GM10248 (cell line): ENCODE data around the gene PLK5.
"Not testable (repeated sequence)": the region's sequence is repeated elsewhere in the genome, so short reads cannot be mapped to it uniquely, and the experiment has no call there.

Source experiments
- CTCF ChIA-PET: fragments of 300-600 bp; sonication (Branson Sonifier 250); formaldehyde crosslinking; extraction: SDS; loops from one replicate; lab custom pipeline; 2021; ENCODE audit warnings: antibody characterized with exemption; lab: Yijun Ruan, JAX
- POLR2A ChIA-PET: fragments of 350-650 bp; sonication (Branson Sonifier 250); formaldehyde crosslinking; extraction: SDS; loops from one replicate; lab custom pipeline; 2020; ENCODE audit warnings: antibody characterized with exemption; lab: Yijun Ruan, JAX
- DNase-seq: peaks from one replicate; pipeline ENCODE4 v3.0.0; 2012; ENCODE audit errors: extremely low spot score
- TF ChIP-seq, protein P1 (sequence below): IDR thresholded peaks from 2 replicates; pipeline ENCODE4 v1.5.1; 2012; ENCODE audit warnings: mild to moderate bottlenecking, low read depth; ENCODE audit errors: extremely low read depth, missing control alignments, control extremely low read depth

PLK5 gene

DNA sequence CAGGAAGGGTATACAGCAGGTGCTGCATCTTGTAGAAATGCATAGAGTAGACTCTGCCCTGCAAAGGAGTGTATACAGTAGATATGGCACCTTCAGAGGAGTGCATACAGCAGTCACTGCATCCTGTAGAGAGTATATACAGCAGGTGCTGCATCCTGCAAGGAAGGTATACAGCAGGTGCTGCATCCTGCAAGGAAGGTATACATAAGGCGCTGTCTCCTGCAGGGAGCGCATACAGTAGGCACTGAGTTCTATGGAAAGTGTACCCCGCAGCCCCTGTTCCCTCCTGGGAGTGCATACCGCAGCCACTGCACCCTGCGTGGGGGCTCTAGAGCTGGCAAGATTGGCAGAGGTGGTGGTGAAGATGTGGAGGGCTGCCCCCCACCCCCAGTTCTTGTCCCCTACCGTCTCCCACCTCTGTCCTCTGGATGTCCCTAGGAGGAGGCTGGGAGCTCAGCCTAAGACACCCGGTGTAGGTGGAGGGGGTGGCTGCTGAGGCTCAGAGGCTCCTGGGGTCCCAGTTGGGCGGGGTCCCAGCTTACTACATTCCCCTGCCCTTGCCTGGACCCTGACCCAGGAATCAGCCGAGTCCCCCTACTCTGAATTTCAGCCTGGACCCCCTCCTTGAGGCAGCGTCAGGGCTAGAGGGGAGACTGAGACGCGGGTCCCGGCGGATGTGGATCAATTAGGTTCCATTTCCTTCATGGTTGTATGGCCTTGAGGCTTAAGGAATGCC is 8.7 kb upstream of the PLK5 start:
- CTCF ChIA-PET: interaction anchor here (1.0 to 1.5 kb wide), 3 partner anchors 31 to 252 kb away, joined by 3 to 4 read pairs (median 3); no protein-coding TSS in a partner anchor
- TF ChIP-seq, protein P1, sequence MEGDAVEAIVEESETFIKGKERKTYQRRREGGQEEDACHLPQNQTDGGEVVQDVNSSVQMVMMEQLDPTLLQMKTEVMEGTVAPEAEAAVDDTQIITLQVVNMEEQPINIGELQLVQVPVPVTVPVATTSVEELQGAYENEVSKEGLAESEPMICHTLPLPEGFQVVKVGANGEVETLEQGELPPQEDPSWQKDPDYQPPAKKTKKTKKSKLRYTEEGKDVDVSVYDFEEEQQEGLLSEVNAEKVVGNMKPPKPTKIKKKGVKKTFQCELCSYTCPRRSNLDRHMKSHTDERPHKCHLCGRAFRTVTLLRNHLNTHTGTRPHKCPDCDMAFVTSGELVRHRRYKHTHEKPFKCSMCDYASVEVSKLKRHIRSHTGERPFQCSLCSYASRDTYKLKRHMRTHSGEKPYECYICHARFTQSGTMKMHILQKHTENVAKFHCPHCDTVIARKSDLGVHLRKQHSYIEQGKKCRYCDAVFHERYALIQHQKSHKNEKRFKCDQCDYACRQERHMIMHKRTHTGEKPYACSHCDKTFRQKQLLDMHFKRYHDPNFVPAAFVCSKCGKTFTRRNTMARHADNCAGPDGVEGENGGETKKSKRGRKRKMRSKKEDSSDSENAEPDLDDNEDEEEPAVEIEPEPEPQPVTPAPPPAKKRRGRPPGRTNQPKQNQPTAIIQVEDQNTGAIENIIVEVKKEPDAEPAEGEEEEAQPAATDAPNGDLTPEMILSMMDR: no peak
- POLR2A ChIA-PET: no interaction called here
- DNase-seq: no peak

DNA sequence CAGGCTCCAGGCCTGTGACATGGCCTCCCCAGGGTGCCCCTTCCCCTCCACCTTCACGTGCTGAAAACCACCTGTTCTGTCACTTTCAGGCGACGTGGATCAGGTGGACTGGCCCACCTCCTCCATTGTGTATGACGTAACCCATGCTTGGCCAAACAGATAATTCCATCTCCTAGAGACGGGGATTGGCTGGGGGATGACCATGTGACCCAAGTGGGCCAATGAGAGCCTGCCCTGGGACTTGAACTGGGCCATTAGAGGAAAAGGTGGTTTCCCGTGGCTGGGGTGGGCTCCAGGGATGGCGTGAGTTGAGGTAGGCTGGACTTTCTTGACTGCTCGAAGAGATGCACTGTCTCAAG is 7.5 kb upstream of the PLK5 start:
- ChIA-PET POLR2A (no interaction called here), CTCF (no interaction called here)
- DNase-seq: no peak
- TF ChIP-seq, protein P1: no peak

DNA sequence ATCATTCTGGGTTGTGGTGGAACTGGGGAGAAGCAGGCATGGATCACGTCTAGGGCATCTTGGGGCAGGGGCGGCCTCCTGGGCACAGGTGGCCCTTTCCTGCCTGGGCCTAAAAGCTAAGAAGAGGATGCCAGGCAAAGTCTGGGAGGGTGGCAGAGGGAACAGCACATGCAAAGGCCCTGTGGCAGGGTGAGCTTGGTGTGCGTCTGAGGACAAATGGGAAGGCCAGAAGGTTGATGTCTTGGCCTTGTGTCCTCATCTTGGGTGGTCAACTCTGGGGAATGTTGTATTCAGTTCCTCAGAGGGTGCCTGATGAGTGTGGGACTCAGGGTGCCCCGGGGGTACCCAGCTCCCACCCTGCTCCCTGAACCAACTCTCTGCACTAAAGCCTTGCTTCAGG is 5.4 kb upstream of the PLK5 start:
- TF ChIP-seq, protein P1: no peak
- DNase-seq: no peak
- POLR2A ChIA-PET: no interaction called here
- CTCF ChIA-PET: no interaction called here

DNA sequence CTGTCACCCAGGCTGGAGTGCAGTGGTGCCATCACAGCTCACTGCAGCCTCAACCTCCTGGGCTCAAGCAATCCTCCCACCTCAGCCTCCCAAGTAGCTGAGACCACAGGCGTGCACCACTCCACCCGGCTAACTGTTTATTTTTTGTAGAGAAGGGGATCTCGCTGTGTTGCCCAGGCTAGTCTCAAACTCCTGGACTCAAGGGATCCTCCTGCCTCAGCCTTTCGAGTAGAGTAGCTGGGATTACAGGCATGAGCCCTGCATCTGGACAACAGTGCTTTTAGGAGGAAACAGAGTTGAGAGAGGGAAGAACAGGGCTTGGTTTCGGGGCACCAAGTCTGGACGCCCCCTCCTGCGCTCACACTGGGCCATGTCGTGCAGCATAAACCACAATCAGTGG is 4.1 kb upstream of the PLK5 start:
- CTCF ChIA-PET: interaction anchor here (0.8 kb wide), 1 partner anchor 153 kb away, joined by 3 read pairs; no protein-coding TSS in a partner anchor
- POLR2A ChIA-PET, DNase-seq: not testable (repeated sequence)

DNA sequence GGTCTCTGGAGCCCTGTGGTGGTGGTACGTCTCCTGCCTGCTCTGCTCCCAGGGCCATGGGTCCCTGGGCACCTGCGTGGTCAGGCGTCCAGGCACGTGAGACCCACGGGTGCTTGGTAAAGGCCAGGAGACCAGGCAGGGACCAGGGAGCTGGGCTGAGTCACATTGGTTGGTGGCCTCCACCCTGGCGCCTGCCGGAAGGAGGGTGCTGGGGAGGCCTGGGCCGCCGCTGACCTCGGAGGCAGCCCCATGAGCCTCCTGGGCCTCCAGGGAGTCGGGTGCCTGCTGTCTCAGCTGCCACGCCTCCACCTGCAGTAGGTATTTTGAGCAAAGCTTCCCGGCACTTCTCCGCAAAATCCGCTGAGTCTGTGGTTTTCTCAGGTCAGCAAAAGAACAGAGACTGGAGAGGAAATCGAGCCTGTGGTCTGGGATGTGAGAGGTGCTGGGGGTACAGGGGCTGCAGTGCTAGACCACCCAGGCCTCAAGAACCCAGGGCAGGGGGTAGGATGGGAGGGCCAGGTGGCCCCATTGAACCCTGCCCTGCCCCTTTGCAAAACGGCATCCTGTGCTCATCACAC is 3.6 kb upstream of the PLK5 start:
- ChIA-PET POLR2A (no interaction called here), CTCF (interaction anchor here (0.8 kb wide), 1 partner anchor 152 kb away, joined by 3 read pairs; no protein-coding TSS in a partner anchor)
- DNase-seq: no peak
- TF ChIP-seq, protein P1: no peak

DNA sequence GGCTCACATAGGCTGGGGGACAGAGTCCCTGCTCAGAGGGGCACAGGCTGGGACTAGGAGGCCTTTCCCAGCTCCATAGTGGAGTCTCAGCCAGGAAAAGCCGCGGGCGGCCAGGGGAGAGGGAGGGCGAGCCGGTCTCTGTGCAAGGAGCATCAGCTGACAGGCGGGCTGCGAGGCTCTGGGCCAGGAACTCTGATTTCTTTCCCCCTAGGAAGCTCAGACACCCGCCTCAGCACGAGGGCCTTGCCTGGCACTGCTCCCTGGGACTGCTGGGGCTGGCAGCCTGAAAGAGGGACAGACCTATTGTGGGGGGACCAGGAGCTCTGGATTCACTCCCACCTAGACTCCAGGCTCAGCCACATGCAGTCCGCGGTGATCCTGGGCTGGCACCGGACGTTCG is 2.2 kb upstream of the PLK5 start:
- CTCF ChIA-PET: interaction anchor here (1.9 kb wide), 1 partner anchor 25 kb away, joined by 7 read pairs; no protein-coding TSS in a partner anchor
- no peak for DNase-seq
- POLR2A ChIA-PET: no interaction called here
- TF ChIP-seq, protein P1: no peak

DNA sequence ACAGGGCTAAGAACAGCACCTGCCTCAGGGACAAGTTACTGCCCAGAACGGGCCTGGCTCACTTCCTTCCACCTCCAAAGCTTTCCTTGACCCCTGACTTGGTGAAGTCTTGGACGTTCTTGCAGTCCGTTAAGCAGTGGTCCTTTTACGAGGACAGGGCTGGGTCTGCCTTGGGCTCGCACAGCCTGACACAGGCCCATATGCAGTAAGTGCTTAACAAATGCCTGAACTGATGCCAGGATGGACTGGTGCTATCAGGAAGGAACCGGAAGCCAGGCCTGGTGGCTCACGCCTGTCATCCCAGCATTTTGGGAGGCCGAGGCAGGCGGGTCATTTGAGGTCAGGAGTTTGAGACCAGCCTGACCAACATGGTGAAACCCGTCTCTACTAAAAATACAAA is 1.8 kb upstream of the PLK5 start:
- POLR2A ChIA-PET: no interaction called here
- DNase-seq: no peak
- CTCF ChIA-PET: interaction anchor here (1.9 kb wide), 1 partner anchor 24 kb away, joined by 7 read pairs; no protein-coding TSS in a partner anchor

More for the DNA sequence above, 1.8 kb upstream of the PLK5 start:
- TF ChIP-seq, protein P1: no peak
